Activated T-cell treated with anti-CD3 and anti-CD28 coated beads for 4 hours (primary cell): ENCODE results near the gene SFTA2.
"Not testable (repeated sequence)": the region's sequence is repeated elsewhere in the genome, so short reads cannot be mapped to it uniquely, and the experiment has no call there.

ENCODE experiments used
- DNase-seq: peaks from one replicate; pipeline ENCODE4 v3.0.0-alpha.2; 2020

The SFTA2 gene

DNA sequence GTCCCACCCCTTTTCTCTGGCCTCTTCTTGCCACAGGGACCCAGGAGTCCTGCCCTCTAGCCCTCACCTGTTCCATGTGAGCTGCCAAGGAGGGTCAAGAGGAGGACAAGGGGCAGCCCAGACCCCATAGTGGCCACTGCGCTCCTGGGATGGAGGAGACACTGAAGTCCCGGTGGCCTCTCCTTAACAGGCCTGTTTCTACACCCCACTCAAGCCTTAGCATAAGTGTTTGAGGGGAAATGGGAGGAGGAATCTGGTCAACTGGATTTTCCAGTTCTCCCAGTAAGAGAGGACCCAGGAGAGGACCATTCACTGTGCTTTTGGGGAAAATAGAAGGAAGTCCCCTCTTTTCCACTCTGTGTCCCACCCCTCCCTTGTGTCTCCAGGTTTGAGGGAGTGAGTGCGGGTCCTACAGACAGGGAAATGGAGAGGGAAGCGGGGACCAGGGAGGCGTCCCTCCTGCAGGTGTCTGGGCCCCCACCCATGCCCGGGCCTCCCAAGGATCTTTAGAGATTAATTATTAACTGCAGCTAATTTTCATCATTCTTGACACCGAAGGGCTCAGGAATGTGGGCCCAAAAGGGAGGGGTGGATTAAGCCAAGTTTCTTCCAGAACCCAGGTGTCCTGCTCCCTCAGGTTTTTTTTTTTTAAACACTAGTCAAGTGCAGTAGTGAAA is at the start of gene SFTA2:
Gene SFTA2 (minus strand): TSS at position 202 of the 677 bp plus-strand sequence. CDS start 74 bp downstream, at position 128.
- no peak for DNase-seq

DNA sequence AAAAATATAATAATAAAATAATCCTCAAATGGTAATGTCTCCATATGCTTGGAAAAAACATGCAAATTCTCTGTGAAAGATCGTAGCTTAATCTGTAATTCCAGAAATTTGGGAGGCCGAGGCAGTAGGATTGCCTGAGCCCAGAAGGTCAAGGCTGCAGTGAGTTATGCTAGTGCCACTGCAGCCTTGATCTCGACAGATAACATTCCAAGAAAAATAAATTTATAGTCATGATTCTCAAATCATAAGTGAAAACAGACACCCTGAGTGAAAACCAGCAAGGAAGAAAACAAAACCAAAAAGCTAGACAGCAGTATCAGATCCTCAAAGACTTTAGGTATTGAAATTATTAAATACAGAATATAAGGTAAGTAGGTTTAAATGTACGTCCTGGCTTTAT is 47.7 kb upstream of the SFTA2 start:
- DNase-seq = no peak

DNA sequence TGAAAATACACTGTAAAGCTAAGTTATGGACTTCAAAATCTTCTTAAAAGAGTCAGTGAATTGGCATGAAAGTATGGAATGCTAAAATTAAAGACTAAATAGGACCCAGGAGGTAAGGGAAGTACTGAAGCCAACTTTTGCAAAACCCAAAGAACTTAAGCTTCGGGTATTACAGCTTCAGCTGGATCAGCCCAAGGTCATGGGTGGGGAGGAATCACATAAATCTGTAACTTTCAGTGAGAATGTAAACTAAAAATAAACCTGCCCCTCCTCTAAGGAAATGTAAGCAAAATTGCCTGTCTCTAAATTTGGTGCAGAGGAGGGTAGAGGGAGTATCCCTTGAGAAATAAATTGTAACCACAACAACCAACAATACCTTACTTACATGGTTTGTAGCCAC is 47.2 kb upstream of the SFTA2 start:
- DNase-seq = no peak

- DNase-seq = no peak
Measured at GRCh38 chr6:30974490-30975252, 42.7 kb upstream of the SFTA2 start.

DNA sequence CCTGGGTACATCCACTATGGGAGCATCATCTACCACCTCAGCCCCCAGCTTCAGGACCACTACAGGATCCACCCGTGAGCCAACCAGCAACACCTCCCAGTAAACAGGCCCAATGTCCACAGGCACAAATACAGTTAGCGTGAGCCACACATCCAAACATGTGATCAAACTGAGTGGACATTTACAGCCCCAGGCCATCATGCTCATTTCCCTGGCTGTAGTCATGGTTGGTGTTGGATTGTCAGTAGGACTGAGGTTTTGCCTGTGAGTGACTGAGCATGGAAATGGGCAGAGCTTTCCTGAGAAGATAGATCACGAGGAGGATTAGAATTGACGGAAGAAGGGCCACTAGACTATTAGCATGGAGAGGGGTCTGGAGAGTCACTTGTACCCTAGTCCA is 40.8 kb upstream of the SFTA2 start:
- no peak for DNase-seq

GRCh38 chr6:30970946-30971345 is 39.0 kb upstream of the SFTA2 start:
- DNase-seq = no peak

DNA sequence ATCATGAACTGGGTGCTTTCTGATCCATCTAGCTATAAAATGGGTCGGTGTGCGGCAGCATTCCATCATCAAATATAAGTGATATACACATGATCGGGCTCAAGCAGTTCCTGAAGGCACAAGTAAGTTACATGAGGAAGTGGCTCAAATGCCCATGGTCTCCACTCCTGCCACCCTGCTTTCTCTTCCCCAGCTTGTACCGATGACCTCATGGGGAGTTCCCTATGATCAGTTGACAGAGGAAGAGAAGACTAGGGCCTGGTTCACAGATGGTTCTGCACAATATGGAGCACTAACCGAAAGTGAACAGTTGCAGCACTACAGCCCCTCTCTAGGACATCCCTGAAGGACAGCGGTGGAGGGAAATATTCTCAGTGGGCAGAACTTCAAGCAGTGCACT is 37.2 kb upstream of the SFTA2 start:
- DNase-seq = not testable (repeated sequence)

- DNase-seq = no peak
Measured at GRCh38 chr6:30966154-30966553, 34.2 kb upstream of the SFTA2 start.

- DNase-seq = no peak
Measured at GRCh38 chr6:30965140-30965601, 33.2 kb upstream of the SFTA2 start.

DNA sequence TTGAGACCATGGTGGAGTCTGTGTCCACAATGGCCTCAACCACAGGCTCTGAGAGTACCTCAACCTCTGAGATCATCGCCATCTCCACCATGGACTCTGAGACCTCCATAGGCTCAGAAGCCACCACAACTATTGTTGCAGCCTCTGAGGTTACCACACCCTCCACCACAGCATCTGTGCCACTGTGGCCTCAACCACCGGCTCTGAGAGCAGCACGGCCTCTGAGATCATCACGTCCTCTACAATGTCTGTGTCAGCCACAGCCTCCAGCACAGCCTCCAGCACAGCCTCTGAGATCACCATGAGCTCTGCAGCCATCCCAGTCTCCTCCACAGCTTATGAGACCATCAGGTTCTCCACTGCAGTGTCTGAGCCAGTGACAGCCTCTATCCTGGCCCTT is 32.1 kb upstream of the SFTA2 start:
- DNase-seq = no peak

GRCh38 chr6:30963641-30964040 is 31.7 kb upstream of the SFTA2 start:
- DNase-seq = no peak

- no peak for DNase-seq
Measured at GRCh38 chr6:30962716-30963115, 30.7 kb upstream of the SFTA2 start.

DNA sequence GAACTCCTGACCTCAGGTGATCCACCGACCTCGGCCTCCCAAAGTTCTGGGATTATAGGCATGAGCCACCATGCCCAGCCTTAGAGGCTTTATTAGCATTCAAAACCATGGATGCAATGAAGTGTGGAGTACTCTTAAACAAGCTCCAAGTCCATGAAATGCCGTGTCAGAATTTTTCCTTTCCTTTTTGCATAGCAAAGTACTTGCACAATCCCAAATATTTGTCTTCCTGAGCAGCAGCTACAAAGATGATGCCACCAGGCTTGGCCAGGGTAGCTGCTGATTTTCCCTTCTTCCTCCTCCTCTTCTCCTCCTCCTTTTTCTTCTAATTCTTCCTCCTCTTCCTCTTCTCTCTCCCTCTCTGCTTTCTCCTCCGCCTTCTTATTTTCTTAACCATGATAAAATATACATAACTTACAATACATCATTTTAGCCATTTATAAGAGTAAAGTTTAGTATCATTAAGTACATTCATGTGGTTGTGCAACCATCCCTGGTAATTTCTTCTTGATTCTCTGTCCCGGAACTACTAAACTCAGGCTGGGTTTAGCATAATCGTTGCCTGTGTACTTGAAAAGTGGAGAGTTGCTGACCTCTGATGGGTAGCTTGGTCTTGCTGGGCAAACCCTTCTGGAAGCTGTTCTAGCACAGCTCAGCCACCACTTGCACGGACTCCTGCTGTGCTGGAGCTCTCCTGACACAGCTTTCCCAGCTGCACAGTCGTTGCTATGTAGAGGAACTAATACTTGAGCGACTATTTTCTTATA is 29.1 kb upstream of the SFTA2 start:
- DNase-seq = no peak

DNA sequence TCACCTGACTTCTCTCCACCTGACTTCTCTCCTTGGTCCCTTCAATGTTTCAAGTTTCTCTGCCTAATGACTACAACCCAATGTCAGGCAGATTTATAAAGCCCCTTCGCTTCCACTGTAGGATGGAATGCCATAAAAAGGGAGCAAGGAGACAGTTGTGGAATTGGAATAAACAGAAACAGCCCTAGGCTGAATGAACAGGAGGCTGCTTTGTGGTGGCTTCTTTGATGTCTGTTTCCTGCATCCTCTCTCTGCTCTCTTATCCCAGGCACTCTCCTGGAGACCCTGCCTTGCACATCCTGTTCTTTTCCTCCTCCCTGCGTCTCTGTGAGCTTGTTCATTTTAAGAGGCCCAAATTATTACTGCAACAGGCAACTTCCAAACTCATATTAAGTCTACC is 25.7 kb upstream of the SFTA2 start:
- DNase-seq = no peak

DNA sequence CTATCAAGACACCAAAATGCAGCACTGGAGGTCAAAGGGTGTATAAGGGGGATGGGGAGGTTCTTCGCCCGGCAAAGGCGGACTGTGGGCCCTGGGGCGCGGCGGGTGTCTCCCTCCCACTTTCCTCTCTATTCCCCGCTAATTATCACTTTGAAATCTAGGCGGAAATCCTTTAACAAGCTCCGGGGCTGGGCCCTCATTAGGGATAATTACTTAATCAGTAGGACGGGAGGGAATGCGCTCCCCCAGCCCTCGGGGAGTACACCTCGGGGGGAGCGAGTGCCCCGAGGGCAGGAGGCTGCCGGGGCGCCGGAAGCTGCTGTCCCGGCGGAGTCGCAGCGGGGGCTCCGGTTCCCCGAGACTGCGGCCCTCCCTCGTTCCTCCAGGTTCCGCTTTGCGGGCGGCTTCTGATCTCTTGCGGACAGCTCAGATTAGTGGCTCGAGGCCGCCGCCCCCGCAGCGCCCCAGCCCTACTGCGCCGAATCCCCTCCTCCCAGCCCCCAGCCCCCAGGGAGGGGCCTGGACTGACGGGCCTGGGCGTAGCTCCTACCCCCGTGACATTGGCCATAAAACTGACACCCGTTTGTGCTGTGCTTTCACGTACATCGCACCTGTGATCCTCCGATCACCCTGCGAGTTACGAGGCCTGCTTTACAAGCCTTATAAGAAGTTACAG is 23.5 kb upstream of the SFTA2 start:
- DNase-seq = peak; percentile 55

DNA sequence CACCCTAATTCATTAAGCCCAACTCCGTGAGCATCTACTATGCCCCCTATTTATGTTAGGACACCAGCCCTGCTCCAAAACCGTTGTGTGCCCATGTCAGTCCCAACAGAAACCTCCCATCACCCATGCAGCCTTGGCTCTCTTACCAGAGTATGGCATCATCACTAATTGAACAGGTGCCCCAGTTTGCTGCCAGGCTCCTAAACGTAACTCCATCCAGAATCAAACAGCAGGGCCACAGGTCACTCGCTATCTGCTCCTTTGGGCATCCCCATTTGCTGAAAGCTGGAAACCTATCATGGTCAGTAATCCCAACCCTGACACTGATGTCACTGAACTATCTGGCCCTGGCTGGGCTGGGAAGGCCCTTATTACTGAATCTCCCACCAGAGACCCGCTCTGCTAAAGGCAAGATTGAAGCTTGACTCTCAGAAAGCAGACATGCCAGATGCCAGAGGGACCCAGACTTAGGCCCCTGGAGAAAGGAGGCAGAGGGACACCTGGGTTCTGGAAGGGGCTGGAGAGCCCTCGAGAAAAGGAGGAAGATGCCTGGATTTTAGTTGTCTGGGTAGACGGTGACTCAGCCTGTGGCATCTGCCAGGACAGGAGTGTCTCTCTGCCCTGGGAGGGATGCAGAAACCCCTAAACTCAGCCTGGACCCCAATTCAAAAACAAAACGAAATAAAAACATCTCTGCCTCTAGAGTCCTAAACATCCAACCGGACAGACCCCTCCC is 22.8 kb upstream of the SFTA2 start:
- no peak for DNase-seq

GRCh38 chr6:30951907-30952469 is 20.0 kb upstream of the SFTA2 start:
- DNase-seq = no peak

DNA sequence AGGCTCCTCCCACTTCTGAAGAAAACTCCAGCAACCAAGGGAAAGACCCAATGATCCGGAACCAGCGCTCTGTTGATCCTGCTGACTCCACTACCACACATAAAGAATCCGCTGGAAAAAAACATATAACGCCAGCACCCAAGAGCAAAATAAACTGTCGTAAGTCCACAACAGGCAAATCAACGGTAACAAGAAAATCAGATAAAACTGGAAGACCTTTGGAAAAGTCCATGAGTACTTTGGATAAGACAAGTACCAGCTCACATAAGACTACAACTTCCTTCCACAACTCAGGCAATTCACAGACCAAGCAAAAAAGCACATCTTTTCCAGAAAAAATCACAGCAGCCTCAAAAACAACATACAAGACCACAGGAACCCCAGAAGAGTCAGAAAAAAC is 16.8 kb upstream of the SFTA2 start:
- DNase-seq = no peak

DNA sequence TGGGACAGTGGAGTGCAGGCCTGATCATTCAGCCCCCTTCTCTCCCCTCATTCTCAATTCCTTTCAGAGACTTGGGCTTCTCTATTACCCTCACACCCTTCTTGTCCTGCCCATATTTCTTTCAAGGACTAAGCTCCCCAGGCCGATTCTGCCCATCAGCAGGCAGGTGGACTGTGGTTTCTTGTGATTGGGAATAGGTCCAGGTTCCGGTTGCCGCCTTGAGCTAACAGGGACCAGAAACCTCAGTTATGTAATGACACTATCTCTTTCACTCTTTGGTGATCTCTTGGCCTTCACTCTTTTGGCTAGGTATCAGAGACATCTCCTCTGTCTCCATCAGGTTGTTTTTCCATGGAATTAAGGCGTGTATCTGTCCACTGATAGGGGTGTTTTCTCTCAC is 15.3 kb upstream of the SFTA2 start:
- no peak for DNase-seq

GRCh38 chr6:30945281-30945680 is 13.3 kb upstream of the SFTA2 start:
- DNase-seq = no peak

- DNase-seq = no peak
Measured at GRCh38 chr6:30944051-30944450, 12.1 kb upstream of the SFTA2 start.
